DMS 273 treated with DMSO at 0.1 percent for 48 hours (cell line): Measurements from ENCODE around the gene NEU3.
"Not testable (repeated sequence)": the region's sequence is repeated elsewhere in the genome, so short reads cannot be mapped to it uniquely, and the experiment has no call there.

Experiments used
- DNase-seq: peaks from one replicate; lab custom pipeline; 2025; lab: John Stamatoyannopoulos, UW

Gene NEU3

DNA sequence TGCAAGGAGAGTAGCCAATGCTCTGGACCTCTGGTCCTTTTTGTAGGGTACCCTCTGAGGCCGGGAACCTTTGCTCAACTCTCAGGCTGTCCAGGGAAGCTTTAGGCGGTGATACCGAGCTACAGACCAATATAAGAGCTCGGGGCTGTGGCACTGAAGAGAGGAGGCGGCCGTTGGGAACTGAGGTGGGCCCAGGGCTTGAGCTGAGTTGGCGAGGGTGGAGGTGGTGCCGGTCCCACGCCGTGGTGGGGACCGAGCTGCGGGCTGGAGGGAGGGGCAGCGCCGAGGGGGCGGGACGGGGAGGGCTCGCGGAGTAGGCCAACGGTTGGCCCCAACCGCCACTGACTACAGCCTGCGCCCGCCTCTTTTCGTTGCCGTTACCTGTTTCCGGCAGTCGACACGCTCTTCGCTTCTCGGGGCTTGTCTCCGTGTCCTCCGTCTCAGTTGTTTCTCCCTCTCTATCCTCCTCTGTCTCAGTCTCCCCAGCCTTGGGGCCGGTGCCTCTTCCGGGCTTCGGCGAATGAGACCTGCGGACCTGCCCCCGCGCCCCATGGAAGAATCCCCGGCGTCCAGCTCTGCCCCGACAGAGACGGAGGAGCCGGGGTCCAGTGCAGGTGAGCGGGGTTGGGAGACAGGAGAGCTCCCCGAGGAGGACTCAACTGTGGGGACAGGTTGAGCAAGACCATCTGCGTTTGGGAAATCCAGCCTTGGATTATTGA lies at the start of gene NEU3:
Gene NEU3 (plus strand): TSS at position 393 of the 719 bp plus-strand sequence. CDS start 128 bp downstream, at position 521.
- DNase-seq, result peak; percentile 55

- DNase-seq, result no peak
Measured at GRCh38 chr11:74941492-74941891, 47.2 kb upstream of the NEU3 start.

GRCh38 chr11:74942073-74942759 lies 46.5 kb upstream of the NEU3 start:
- no peak for DNase-seq

DNA sequence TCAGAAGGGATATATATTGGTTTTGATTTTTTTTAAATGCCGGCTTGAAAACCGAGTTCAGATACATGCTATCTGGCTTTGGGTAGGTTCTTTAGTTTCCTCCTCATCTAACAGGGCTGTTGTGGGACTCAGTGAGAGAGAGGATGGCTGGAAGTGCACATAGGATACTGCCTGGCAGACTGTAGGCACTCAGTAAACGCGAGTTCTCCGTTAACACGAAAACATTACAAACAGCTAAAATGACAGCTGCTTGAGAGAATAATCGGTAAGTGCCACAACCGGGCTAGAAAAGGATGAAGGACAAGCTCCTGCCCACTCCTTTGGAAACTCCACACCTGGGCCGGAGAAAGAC lies 40.2 kb upstream of the NEU3 start:
- DNase-seq, result no peak

- DNase-seq, result peak; percentile 90
Measured at GRCh38 chr11:74948898-74949752, 39.6 kb upstream of the NEU3 start, which contains the start of the genes SPCS2 and XRRA1. Gene SPCS2 (plus strand): TSS chr11:74949266. CDS start chr11:74949286, 20 bp downstream. Gene XRRA1 (minus strand): TSS chr11:74949091. CDS start chr11:74940878, 8,213 bp downstream.

- DNase-seq, result no peak
Measured at GRCh38 chr11:74949753-74950137, 39.0 kb upstream of the NEU3 start.

DNA sequence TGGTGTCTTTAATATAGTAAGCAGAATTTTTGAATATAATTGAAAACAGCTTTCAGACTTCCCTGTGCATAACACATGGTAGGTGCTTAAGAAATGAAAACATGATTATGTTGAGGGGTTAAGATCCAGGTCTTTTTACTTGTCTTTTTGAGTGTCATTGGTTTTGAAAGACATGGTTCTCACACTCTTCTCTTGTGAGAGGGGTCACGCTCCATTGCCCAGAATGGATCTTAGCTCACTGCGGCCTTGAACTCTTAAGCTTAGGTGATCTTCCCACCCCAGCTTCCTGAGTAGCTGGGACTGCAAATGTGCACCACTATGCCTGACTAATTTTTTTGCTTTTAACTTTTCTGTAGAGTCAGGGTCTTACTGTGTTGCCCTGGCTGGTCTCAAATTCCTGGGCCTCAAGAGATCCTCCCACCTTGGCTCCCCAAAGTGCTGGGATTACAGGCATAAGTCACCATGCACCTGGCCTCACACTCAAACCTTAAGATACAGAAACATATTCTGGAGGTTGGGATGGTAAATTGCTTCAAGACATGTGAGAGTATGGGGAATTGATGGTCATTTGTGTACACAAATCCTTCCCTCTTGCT lies 38.3 kb upstream of the NEU3 start:
- no peak for DNase-seq

GRCh38 chr11:74951226-74951625 lies 37.5 kb upstream of the NEU3 start:
- DNase-seq, result no peak

DNA sequence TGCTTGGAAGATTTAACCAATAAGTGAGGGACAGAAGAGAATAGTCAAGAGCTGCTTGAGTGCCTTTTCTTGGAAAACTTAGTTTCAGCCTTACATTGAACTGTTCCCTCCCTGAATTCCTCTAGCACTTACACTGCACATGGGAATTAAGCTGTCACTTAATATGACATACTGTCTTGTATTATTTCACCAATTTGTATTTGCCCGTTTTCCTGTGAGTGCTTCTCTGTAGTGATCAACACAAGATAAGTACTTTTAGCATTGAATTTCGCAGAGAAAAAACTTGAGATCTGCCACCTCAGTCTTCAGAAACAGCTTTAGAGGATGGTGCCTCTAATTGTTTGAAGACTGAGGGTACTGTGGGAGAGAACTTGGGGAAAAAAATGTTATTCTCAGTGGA lies 36.0 kb upstream of the NEU3 start:
- DNase-seq, result no peak

GRCh38 chr11:74953451-74953850 lies 35.3 kb upstream of the NEU3 start:
- DNase-seq, result no peak

GRCh38 chr11:74954199-74954598 lies 34.5 kb upstream of the NEU3 start:
- no peak for DNase-seq

GRCh38 chr11:74956397-74957015 lies 32.2 kb upstream of the NEU3 start:
- DNase-seq, result no peak

DNA sequence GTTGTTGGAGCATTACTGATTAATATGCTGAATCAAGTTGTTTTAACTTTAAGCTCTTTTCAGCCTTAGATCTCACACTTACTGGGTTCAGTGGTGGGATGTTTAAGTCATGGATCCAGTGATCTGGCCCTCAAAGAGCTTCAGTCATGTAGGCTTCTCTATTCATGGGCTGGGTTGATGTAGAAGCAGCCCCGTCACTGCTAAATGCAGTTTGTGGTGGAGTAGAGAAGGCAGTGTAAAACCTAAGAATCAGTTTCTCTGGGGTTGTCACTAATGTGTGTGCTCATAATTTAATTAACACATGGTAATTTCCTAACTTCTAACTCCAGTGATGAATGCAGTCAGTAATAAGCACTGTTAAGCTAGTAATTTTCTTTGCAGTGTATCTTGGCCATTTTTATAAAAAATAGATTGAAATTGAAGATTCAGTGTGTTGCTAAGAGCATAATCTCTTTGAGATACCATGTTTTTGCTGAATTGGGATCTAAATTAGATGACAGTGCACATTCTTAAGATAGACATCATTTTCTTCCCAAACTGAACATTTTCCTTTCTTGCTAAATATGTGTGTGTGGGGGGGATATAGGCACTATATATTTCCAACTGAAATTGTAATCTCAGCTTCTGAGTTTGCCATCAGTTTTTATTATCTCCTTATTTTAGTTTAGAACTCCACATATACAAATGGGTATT lies 30.6 kb upstream of the NEU3 start:
- no peak for DNase-seq

- DNase-seq, result not testable (repeated sequence)
Measured at GRCh38 chr11:74960128-74960527, 28.6 kb upstream of the NEU3 start.

- no peak for DNase-seq
Measured at GRCh38 chr11:74966651-74967050, 22.1 kb upstream of the NEU3 start.

GRCh38 chr11:74970852-74971395 lies 17.8 kb upstream of the NEU3 start:
- DNase-seq, result no peak

- no peak for DNase-seq
Measured at GRCh38 chr11:74971424-74971823, 17.3 kb upstream of the NEU3 start.

DNA sequence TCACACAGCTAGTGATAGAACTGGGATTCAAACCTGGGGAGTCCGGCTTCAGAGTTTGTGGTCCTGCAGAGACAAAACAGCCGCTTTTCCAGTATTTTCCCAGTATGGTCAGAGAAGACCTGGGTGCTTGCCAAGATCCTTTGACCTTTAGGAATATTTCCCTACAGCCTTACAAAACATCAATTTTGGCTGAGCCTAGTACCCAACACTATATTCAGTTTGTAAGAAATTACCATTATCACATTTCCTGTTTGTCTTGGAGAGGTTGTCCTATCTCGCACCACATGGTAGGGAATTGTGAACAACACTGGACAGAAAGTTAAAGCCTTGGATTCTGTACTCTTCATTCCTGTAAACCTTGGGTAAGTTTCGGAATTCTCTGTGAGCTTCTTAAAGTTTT lies 10.7 kb upstream of the NEU3 start:
- DNase-seq, result no peak

GRCh38 chr11:74980634-74981033 lies 8.1 kb upstream of the NEU3 start:
- DNase-seq, result no peak

- no peak for DNase-seq
Measured at GRCh38 chr11:74981888-74982287, 6.8 kb upstream of the NEU3 start.

DNA sequence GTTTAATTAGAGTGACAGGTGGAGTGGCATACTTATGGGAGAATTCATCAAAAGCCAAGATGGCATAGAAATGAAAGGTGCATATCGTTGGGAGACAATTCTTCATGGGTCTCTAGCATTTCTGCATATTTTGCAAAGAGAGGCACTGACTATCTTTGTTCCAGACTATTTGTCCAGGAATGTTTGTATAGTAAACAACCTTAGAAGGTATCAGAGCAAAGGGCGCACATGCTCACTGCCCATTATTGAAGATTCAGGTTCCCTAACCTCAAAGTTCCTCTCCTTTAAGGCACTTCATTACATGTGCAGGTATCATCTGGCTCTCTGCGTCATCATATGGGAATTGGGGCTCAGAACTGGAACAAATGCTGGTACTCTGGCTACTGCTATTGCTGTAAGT lies 4.7 kb upstream of the NEU3 start:
- no peak for DNase-seq
